HG02798 (cell line): Measurements from ENCODE around the gene ZNF367.
A peak's percentile ranks its signal among the peaks of the same experiment; 100 is the strongest.

ENCODE experiments used
- ATAC-seq: cut with Tn5 transposase; IDR thresholded peaks from one replicate; pipeline ENCODE4 v1.9.1; 2021; ENCODE audit warnings: mild to moderate bottlenecking; ENCODE audit not compliant: unreplicated experiment, poor library complexity

Gene ZNF367

DNA sequence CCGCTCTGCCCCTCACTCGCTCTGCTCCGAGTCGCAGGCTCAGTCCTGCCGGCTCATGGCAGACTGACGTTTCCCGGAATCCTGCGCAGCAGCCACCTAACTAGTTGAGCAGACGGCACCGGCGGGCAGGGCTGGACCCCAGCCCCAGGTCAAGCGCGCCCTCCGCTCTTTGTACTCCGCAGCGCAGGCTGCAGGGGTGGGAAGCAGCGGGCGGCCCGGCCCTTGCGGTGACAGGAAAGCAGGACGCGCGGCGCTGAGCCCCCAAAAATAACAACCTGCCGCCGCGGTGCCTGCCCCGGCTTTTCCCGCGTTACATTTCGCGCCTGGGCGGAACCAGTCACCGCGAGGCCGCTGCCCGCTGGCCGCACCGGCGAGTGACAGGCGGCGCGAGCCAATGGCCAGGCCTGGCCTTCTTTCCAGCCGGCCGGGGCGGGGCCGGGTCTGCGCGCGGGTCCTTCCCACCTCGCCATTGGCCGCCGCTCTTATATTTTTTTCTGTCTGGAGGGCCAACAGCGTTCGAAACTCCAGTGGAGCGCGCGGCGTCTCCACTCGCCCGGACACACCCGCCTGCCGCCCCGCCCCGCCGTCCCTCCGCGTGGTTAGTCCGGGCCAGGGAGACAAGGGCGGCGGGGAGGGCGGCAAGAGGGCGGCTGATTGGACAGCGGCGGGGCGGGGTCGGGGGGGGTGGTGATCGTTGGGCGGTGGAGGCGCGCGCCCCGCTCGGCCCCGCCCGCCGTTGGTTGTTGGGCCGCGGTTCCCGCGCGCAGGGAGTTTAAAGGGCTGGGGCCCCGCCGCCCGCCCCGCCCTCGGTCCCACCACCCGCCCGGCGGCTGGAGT lies at the start of gene ZNF367:
Gene ZNF367 (minus strand): TSS at position 288 of the 837 bp plus-strand sequence. CDS start 338 bp downstream, outside the sequence.
- ATAC-seq = peak; percentile 72

DNA sequence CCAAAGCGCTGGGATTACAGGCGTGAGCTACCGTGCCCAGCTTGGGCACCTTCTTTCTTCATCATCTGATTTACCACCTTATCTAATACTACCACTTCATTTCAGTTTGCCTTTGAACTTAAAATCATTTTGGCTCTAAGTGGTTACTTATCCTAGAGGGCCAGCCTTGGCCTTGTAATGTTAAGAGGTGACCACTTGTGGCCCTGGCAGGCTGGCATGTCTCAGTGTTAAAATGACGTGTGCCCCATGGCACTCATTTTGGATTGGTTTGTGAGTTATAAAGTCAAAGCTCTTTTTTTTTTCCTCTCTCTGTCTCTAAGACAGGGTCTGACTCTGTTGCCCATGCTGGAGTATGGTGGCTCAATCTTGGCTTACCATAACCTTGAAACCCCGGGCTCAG lies 49.6 kb upstream of the ZNF367 start:
- no peak for ATAC-seq

DNA sequence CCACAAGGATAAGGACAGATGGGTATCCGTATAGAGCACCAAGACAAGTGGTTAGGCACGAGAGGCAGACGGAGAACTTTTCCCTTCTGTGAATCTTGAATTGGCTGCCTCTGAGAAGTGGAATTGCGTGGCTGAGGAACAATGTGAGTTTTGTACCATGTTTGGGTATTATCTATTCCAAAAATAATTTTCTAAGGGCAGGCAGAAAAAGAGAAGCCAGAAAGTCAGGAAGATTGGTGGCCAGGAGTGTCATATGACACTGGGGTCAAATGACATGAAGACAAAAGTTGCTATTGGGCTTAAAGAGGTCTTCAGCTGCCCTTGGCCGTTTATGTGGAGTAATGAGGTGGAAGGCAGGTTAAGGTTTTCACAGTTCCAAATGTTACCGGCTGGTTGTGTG lies 46.3 kb upstream of the ZNF367 start:
- ATAC-seq = no peak

DNA sequence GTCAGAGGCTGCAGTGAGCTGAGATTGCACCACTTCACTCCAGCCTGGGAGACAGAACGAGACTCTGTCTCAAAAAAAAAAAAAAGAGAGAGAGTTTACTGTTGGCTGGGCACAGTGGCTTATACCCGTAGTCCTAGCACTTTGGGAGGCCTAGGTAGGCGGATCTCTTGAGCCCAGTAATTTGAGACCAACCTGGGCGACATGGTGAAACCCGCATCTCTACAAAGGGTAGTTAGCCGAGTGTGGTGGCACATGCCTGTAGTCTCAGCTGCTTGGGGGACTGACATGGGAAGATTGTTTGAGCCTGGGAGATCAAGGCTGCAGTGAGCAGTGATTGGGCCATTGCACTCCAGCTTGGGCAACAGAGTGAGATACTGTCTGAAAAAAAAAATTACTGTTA lies 44.4 kb upstream of the ZNF367 start:
- ATAC-seq = no peak

DNA sequence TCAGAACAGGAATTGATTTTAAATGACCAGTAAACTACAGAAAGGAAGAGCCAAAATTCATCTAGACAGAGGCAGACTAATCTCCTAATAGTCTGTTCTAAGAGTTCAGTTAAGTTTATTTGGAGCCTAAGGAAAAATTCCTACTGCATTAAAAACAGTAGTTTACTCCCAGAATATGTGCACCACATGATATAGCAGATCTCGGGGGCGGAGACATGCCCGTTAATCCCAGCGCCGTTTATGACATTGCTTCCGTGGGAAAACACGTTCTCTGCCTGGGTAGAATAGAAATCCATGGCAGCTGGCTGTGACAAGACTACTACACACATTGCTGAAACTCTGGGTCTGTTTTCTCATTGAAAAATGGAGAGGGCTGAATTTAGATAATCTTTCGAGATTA lies 43.2 kb upstream of the ZNF367 start:
- no peak for ATAC-seq

DNA sequence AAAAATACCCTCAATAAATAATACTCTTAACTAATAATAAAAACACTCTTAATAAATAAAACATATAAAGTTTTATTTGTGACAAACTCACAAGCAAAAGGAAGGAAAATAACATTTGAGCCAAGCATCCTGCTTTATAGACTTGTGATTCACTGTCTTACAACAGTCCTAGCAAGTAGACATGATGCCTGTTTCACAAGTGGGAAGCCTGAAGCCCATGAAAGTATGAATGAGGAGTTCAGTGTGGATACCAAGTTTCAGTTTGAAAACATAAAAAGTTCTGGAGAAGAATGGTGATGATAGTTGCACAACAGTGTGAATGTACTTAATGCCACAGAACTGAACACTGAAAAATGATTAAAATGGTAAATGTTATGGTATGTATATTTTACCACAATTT lies 42.7 kb upstream of the ZNF367 start:
- ATAC-seq = no peak

DNA sequence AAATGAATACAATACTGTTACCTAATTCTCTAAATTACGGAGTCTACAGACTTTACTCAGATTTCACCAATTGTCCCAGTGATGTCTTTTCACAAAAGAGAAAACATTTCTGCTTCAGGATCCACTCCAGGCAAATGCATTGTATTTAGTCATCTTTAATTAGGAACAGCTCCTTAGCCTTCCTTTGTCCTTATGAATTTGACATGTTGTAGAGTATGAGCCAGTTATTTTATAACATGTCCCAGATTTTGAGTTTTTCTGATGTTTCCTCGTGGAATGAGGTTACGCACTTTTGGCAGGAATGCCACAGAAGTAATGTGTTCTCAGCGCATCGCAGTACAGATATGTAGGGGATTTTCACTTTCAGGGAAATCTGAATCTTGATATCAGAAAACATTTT lies 42.3 kb upstream of the ZNF367 start:
- ATAC-seq = no peak

DNA sequence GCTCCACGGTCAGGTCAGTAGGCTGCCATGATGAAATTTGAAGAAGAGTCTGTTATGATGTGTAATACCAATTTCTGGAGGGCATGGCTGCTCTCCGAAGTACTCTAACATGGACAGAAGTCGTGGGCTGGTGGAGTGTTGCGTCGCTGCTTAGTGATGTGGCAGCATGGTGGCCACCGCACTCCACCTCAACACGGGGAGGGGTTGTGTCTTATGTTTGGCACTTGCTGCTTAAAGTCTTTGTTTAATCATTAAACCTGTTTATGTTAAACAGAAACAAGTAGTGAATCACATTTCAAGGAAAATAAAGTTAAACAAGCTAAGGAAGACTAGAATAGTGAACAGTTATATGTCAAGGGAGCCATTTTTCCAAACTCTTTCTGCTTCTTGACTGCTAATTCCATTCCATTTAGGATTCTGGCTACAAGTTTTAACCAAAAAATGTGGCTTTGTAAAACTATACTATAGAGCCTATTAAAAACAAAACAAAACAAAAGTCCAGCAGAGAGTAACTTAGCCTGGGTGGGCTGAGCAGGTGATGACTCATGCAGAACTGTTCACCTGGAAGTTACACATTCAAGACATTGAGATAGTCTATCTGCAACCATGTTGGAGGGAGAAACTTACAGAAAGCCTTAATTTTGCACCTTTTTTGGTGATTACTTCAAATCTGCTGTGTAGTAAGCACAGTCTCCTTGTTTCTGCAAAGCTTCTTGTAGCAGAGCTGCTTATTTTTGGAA lies 41.3 kb upstream of the ZNF367 start:
- no peak for ATAC-seq

DNA sequence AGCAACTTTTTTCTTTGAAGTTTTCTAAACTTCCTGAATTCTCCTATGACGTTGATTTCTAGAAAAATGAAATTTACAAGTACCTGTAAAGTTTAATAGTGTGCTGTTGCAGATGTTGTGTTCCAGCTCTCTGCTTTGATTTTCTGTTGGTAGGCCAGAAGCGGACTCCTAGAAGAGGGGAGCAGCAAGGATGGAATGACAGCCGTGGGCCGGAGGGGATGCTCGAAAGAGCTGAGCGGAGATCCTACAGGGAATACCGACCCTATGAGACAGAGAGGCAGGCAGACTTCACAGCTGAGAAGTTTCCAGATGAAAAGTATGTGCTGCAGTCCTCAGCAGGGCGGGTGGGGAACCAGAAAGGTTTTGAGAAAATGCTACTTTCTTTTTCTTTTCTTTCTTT lies 40.1 kb upstream of the ZNF367 start:
- no peak for ATAC-seq

DNA sequence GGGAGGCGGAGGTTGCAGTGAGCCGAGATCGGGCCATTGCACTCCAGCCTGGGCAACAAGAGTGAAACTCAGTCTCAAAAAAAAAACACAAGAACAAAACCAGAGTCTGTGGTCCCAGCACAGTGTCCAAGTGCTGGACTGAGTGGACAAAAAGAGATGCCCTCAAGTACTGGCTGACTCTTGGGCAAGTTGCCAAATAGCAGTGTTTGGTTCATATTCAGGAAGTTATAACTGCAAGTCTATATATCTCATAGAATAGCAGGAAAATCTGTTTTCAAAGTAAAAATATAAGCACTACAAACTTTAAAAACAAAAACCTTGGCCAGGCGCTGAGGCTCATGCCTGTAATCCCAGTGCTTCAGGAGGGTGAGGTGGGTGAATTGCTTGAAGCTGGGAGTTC lies 39.1 kb upstream of the ZNF367 start:
- no peak for ATAC-seq

DNA sequence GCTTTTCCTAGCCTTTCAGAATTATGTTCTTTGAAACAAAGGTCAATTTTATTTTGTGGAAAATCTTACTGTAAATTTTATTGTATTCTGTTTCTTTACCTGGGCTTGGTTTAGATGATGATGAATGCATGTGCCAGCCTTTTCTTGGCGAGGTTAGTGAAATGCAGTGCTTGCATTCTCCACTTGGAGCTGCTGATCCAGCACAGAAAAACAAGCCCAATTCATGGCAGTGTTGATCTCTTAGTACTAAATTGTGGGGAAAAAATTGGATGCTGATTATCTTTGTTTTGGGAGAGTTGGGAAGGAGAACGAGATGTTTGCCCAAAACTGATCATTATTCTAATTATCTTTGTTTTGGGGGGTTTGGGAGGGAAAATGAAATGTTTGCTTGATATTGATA lies 35.5 kb upstream of the ZNF367 start:
- no peak for ATAC-seq

DNA sequence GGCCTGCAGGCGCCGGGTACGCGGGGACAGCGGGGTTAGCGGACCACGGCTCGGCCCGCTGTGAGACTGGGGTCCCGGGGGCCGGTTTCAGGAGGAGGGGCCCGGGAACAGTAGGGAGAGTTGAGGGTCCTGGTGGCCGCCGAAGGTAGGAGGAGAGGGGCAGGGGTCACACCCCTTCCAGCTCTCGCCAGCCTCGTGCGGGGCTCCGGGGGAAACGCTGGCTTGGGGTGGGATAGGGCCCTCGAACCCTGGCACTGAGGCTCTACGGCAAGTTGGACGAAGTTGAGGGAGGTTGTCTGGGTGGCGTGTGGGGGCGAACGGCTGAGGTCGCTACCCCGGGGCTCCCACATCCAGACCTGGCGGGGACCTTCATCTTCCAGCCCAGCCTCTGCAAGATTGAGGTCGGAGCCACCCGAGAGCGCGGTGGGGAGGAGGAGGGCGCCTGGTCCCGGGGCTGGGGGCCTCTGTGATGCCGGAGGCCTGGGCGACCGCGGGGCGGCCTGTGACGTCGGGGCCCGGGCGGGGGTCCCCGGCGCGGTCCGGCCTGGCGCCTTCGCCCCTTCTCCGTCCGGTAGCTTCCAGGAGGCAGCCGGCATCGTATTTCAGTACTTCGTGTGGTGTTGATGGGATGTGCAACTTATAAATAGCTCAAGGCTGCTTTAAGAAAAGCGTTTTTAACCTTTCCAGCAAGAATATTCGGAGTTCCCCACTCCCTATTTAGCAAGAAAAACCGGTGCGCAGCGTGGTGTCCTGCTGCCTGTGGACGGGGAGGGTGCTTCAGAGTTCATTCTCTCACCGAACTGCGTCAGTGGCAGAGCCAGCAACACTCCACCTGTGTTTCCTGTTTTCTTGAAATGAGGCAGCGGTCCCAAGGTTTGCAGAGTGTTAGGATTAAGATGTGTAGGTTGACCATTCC lies 32.7 kb upstream of the ZNF367 start:
- ATAC-seq = no peak

DNA sequence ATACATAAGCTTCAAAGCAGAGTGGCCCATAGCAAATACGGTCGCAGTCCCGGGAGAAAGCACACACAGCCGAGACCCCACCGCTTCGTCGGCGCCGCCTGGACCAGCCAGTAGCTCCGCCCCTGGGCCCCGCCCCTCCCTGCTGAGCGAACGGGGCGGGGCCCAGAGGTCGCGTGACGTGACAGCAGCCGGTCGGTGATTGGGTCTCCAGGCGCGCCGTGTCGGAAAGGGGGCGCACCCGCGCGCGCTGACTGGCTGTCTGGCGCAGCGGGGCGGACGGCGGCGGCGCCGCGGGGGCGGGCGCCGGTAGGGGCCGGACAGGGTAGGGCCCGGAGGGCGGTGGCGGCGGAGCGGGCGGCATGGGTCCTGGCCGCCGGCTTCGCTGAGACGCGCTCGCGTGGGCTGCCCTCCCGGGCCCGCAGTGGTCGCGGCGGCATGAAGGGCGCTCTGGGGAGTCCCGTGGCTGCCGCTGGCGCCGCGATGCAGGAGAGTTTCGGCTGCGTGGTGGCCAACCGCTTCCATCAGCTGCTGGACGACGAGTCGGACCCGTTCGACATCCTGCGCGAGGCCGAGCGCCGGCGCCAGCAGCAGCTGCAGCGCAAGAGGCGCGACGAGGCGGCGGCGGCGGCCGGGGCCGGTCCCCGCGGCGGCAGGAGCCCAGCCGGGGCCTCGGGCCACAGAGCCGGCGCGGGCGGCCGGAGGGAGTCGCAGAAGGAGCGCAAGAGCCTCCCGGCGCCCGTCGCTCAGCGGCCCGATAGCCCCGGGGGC lies 31.9 kb upstream of the ZNF367 start, which contains the start of gene HABP4:
Gene HABP4 (plus strand): TSS at position 325 of the 768 bp plus-strand sequence. CDS start 111 bp downstream, at position 436.
- peak; percentile 99 for ATAC-seq

DNA sequence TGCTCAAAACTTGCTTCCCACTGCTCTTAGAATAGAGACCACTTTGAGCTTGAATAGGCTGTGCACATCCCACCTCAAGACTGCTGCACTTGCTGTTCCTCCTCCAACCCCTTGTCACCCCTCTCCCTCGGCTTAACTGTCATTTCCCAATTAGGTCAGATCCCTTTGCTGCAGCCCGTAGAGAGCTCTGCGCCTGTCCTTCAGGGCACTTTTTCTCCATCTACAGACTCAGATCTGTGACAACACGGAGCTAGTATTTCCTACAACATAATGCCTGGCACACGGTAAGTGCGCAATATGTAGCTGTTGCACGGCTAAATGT lies 31.3 kb upstream of the ZNF367 start:
- peak; percentile 12 for ATAC-seq

DNA sequence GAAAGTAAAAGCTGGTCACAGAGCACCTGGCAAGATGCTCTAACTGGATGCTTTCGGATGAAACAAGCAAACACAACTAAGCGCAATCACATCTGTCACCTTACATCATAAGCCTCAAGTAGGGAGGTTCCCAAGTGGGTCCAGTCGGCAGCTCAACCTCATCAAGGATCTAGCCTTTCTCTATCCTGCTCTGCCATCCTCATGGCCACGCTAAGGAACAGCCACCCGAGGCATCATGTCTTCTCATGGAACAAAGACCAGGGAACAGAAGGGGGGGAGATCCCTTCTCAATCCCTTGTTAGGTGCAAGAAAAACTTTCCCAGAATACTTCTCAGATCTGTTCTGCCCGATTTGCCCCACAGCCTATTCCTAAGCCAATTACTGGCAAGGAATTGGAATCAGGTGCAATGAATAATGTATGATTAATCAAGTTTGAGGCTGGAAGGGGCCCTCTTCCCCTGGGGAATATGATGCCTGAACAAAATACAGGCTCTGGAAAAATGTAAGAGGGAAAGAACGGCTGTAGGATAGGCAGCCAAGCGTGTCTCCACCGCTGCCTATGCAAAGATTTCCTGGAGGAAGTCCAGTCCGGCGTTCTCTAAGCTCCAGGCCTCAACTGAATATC lies 30.5 kb upstream of the ZNF367 start:
- ATAC-seq = no peak

DNA sequence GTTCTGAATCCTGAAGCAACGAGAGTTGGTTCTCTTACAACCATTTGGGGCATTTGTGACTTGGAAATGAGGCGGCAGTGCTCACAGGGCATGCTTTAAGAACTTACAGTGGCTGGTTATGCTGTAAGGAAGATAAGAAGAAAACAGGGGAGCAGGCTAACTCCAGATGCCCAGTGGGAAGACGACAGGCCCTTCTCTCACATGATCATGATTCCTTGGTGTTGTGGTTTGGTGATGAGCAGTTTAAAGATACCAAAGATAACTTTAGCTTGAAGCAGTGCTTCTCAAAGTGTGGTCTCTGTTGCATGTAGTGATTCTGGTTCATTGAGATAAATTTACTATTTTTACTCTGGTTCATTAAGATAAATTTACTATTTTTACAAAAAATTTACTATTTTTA lies 29.2 kb upstream of the ZNF367 start:
- no peak for ATAC-seq

DNA sequence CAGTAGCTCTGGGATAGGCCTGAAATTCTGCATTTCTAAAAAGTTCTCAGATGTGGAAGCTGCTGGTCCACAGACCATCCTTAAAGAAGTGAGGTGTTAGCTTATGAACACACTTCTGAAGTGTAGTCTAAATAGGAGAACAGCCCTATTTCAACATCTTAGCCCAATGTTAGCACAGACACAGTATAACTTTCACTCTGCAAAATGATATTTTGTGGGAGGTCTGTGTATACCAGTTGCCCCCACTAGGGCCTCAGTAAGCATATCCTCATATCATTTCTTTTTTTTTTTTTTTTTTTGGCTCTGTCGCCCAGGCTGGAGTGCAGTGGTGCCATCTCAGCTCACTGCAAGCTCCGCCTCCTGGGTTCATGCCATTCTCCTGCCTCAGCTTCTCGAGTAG lies 24.3 kb upstream of the ZNF367 start:
- no peak for ATAC-seq

DNA sequence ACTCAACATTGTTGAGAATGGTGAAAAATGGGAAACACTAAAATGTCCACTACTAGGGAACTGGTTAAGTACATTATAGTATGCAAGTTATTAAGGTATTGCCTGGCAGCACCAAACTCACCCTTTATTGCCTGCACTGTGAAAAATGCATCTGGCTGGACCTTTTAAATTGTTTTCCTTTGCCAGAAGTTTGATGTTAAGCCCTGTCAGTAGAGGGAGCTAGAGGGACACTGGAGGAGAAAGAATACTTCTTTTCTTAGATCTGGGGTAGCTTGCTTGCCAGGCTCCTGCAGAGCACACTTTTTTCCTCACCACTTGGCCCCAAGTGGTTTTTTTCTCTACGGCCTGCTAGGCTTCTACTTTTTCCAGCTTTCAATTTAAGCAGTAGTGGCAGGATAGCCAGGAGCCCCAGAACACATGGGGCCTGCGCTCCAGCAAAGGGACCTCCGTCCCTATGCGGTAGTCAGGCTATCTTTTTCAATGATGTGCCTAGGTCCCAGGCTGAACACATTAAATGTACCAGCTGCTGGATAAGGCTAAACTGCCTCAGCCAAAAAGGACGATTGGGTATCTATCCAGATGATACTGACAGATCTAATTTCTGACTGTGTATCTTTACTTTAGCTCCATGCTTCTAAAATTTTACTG lies 23.8 kb upstream of the ZNF367 start:
- no peak for ATAC-seq

DNA sequence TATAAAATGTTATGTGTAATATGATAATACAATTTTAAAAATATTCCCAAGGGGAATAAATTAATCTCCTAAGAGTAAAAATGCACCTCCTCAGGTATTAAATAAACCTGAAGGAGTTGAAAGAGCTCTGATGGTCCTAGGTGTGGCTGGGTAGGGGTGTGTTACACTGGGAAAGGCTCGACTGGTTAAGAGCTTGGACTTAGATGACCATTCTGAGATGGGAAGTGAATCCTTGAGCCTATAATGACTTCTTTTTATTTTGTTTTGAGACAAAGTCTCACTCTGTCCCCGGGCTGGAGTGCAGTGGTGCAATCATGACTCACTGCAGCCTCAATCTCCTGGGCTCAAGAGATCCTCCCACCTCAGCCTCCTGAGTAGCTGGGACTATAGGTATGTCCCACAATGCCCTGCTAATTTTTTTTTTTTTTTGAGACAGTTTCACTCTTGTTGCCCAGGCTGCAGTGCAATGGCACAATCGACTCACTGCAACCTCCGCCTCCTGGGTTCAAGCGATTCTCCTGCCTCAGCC lies 22.6 kb upstream of the ZNF367 start:
- ATAC-seq = no peak
